ENCODE results near the gene ROBO1. TPM values are rescaled to one million over a fixed set of nuclear protein-coding genes. Genes with fewer than 3 reads are reported as not detected.

ROBO1 gene
- total RNA-seq, 1 donor from 2014 or later: 71.7 TPM

- H3K4me1 Mint-ChIP-seq (ENCODE audit: low read depth, unreplicated experiment): no peaks in the 10 kb centered on the region
- H3K4me3 ChIP-seq (ENCODE audit: insufficient read depth, low read depth, low read length): no peak overlapping the region
- no peak for FAIRE-seq
- H3K27me3 ChIP-seq (ENCODE audit: insufficient read depth, low read length): no peaks in the 10 kb centered on the region
- no peaks in the 10 kb centered on the region for H3K9me3 Mint-ChIP-seq (ENCODE audit: unreplicated experiment)
- no peaks in the 10 kb centered on the region for H3K79me2 ChIP-seq (ENCODE audit: insufficient read depth, low read length)
- DNase-seq (ENCODE audit: low read depth): no peak
- H3K36me3 ChIP-seq (ENCODE audit: insufficient read depth, low read length): no peaks in the 10 kb centered on the region
- no peaks in the 10 kb centered on the region for H4K20me1 ChIP-seq (ENCODE audit: insufficient read depth, low read length)
- no peaks in the 10 kb centered on the region for H3K9me3 ChIP-seq (ENCODE audit: insufficient read depth, low read depth, low read length)
- H3K27ac ChIP-seq (ENCODE audit: low read depth, low read length): no peak overlapping the region
- no peaks in the 10 kb centered on the region for H3K4me1 ChIP-seq (ENCODE audit: insufficient read depth, low read length)
- TF ChIP-seq CTCF (IDR thresholded peaks at IDR 0.05; ENCODE audit: insufficient read depth, low read depth, low read length) (no peak), EZH2 (IDR thresholded peaks at IDR 0.05; ENCODE audit: insufficient read depth, low read length) (no peak)
- H3K4me3 Mint-ChIP-seq (ENCODE audit: unreplicated experiment): no peak overlapping the region
- no peaks in the 10 kb centered on the region for H3K36me3 Mint-ChIP-seq (ENCODE audit: low read depth, unreplicated experiment)
- no peak overlapping the region for H2AFZ ChIP-seq (ENCODE audit: low read depth, low read length)
- no peak overlapping the region for H3K27ac Mint-ChIP-seq (ENCODE audit: unreplicated experiment)
- no peaks in the 10 kb centered on the region for H3K27me3 Mint-ChIP-seq (ENCODE audit: low read depth, unreplicated experiment)
- no peak overlapping the region for H3K4me2 ChIP-seq (ENCODE audit: low read length)
- no peak overlapping the region for H3K9ac ChIP-seq (ENCODE audit: low read length)
Measured at GRCh38 chr3:79558943-79559342, 208.9 kb downstream of the ROBO1 start.

GRCh38 chr3:79555655-79556054 lies 212.1 kb downstream of the ROBO1 start:
- H3K4me3 Mint-ChIP-seq (ENCODE audit: unreplicated experiment): no peak overlapping the region
- Histone ChIP-seq H3K4me3 (ENCODE audit: insufficient read depth, low read depth, low read length) (no peak overlapping the region), H3K9me3 (ENCODE audit: insufficient read depth, low read depth, low read length) (no peaks in the 10 kb centered on the region), H4K20me1 (ENCODE audit: insufficient read depth, low read length) (no peaks in the 10 kb centered on the region), H3K4me2 (ENCODE audit: low read length) (no peak overlapping the region), H3K27ac (ENCODE audit: low read depth, low read length) (no peak overlapping the region), H3K79me2 (ENCODE audit: insufficient read depth, low read length) (no peaks in the 10 kb centered on the region), H2AFZ (ENCODE audit: low read depth, low read length) (no peak overlapping the region), H3K27me3 (ENCODE audit: insufficient read depth, low read length) (no peaks in the 10 kb centered on the region), H3K36me3 (ENCODE audit: insufficient read depth, low read length) (no peaks in the 10 kb centered on the region), H3K9ac (ENCODE audit: low read length) (no peak overlapping the region), H3K4me1 (ENCODE audit: insufficient read depth, low read length) (no peaks in the 10 kb centered on the region)
- H3K9me3 Mint-ChIP-seq (ENCODE audit: unreplicated experiment): no peaks in the 10 kb centered on the region
- TF ChIP-seq EZH2 (IDR thresholded peaks at IDR 0.05; ENCODE audit: insufficient read depth, low read length) (no peak), CTCF (IDR thresholded peaks at IDR 0.05; ENCODE audit: insufficient read depth, low read depth, low read length) (no peak)
- no peak overlapping the region for H3K27ac Mint-ChIP-seq (ENCODE audit: unreplicated experiment)
- H3K4me1 Mint-ChIP-seq (ENCODE audit: low read depth, unreplicated experiment): no peaks in the 10 kb centered on the region
- no peaks in the 10 kb centered on the region for H3K27me3 Mint-ChIP-seq (ENCODE audit: low read depth, unreplicated experiment)
- DNase-seq (ENCODE audit: low read depth): no peak
- no peak for FAIRE-seq
- H3K36me3 Mint-ChIP-seq (ENCODE audit: low read depth, unreplicated experiment): no peaks in the 10 kb centered on the region

GRCh38 chr3:79551997-79552396 lies 215.8 kb downstream of the ROBO1 start:
- no peak overlapping the region for H3K9ac ChIP-seq (ENCODE audit: low read length)
- TF ChIP-seq CTCF (IDR thresholded peaks at IDR 0.05; ENCODE audit: insufficient read depth, low read depth, low read length): no peak
- TF ChIP-seq EZH2 (IDR thresholded peaks at IDR 0.05; ENCODE audit: insufficient read depth, low read length): no peak
- Mint-ChIP-seq H3K4me3 (ENCODE audit: unreplicated experiment) (no peak overlapping the region), H3K27ac (ENCODE audit: unreplicated experiment) (no peak overlapping the region), H3K36me3 (ENCODE audit: low read depth, unreplicated experiment) (no peaks in the 10 kb centered on the region), H3K9me3 (ENCODE audit: unreplicated experiment) (no peaks in the 10 kb centered on the region), H3K27me3 (ENCODE audit: low read depth, unreplicated experiment) (no peaks in the 10 kb centered on the region), H3K4me1 (ENCODE audit: low read depth, unreplicated experiment) (no peaks in the 10 kb centered on the region)
- no peaks in the 10 kb centered on the region for H3K79me2 ChIP-seq (ENCODE audit: insufficient read depth, low read length)
- no peak for DNase-seq (ENCODE audit: low read depth)
- no peak overlapping the region for H2AFZ ChIP-seq (ENCODE audit: low read depth, low read length)
- no peak for FAIRE-seq
- H3K4me1 ChIP-seq (ENCODE audit: insufficient read depth, low read length): no peaks in the 10 kb centered on the region
- H3K27me3 ChIP-seq (ENCODE audit: insufficient read depth, low read length): no peaks in the 10 kb centered on the region
- no peak overlapping the region for H3K4me3 ChIP-seq (ENCODE audit: insufficient read depth, low read depth, low read length)
- H3K4me2 ChIP-seq (ENCODE audit: low read length): no peak overlapping the region
- no peak overlapping the region for H3K27ac ChIP-seq (ENCODE audit: low read depth, low read length)
- H3K9me3 ChIP-seq (ENCODE audit: insufficient read depth, low read depth, low read length): no peaks in the 10 kb centered on the region
- H3K36me3 ChIP-seq (ENCODE audit: insufficient read depth, low read length): no peaks in the 10 kb centered on the region
- no peaks in the 10 kb centered on the region for H4K20me1 ChIP-seq (ENCODE audit: insufficient read depth, low read length)
